ENCODE results near the gene AGAP1.

AGAP1 gene

GRCh38 chr2:236106761-236107160 lies 612.9 kb downstream of the AGAP1 start:
- no peaks in the 10 kb centered on the region for H3K27me3 ChIP-seq (ENCODE audit: control insufficient read depth, insufficient read depth, low read length)
- H3K4me1 ChIP-seq (ENCODE audit: control insufficient read depth, insufficient read depth, low read length), result peaks cover 2% of the 10 kb centered on the region; the same call in 1 of the 2 replicates
- WGBS (ENCODE audit: insufficient coverage, insufficient read length), result no CpG with 5 or more reads among the region's 10 CpGs
- no peak overlapping the region for H3K4me3 ChIP-seq (ENCODE audit: low read length)
- H3K36me3 ChIP-seq (ENCODE audit: control insufficient read depth, insufficient read depth, low read length), result no peaks in the 10 kb centered on the region
- H3K9me3 ChIP-seq (ENCODE audit: control insufficient read depth, insufficient read depth, low read length), result no peaks in the 10 kb centered on the region
- no peak for DNase-seq (ENCODE audit: low read depth, low spot score)
- no peak overlapping the region for H3K27ac ChIP-seq (ENCODE audit: low read length)

GRCh38 chr2:236107536-236107935 lies 613.7 kb downstream of the AGAP1 start:
- Histone ChIP-seq H3K4me3 (ENCODE audit: low read length) (no peak overlapping the region), H3K27ac (ENCODE audit: low read length) (no peak overlapping the region), H3K27me3 (ENCODE audit: control insufficient read depth, insufficient read depth, low read length) (no peaks in the 10 kb centered on the region), H3K36me3 (ENCODE audit: control insufficient read depth, insufficient read depth, low read length) (no peaks in the 10 kb centered on the region), H3K9me3 (ENCODE audit: control insufficient read depth, insufficient read depth, low read length) (no peaks in the 10 kb centered on the region), H3K4me1 (ENCODE audit: control insufficient read depth, insufficient read depth, low read length) (peaks cover 2% of the 10 kb centered on the region; the same call in 1 of the 2 replicates)
- no peak for DNase-seq (ENCODE audit: low read depth, low spot score)
- WGBS (ENCODE audit: insufficient coverage, insufficient read length), result no CpG with 5 or more reads among the region's 11 CpGs

- Histone ChIP-seq H3K4me3 (ENCODE audit: low read length) (no peak overlapping the region), H3K9me3 (ENCODE audit: control insufficient read depth, insufficient read depth, low read length) (no peaks in the 10 kb centered on the region), H3K36me3 (ENCODE audit: control insufficient read depth, insufficient read depth, low read length) (no peaks in the 10 kb centered on the region), H3K27ac (ENCODE audit: low read length) (no peak overlapping the region), H3K27me3 (ENCODE audit: control insufficient read depth, insufficient read depth, low read length) (no peaks in the 10 kb centered on the region), H3K4me1 (ENCODE audit: control insufficient read depth, insufficient read depth, low read length) (peaks cover 2% of the 10 kb centered on the region; the same call in 1 of the 2 replicates)
- WGBS (ENCODE audit: insufficient coverage, insufficient read length), result no CpG with 5 or more reads among the region's 20 CpGs
- no peak for DNase-seq (ENCODE audit: low read depth, low spot score)
Observed at GRCh38 chr2:236107942-236108625, 614.2 kb downstream of the AGAP1 start.

GRCh38 chr2:236109061-236109460 lies 615.2 kb downstream of the AGAP1 start:
- Histone ChIP-seq H3K9me3 (ENCODE audit: control insufficient read depth, insufficient read depth, low read length) (no peaks in the 10 kb centered on the region), H3K36me3 (ENCODE audit: control insufficient read depth, insufficient read depth, low read length) (no peaks in the 10 kb centered on the region), H3K4me3 (ENCODE audit: low read length) (no peak overlapping the region), H3K4me1 (ENCODE audit: control insufficient read depth, insufficient read depth, low read length) (peaks cover 2% of the 10 kb centered on the region; the same call in 1 of the 2 replicates), H3K27me3 (ENCODE audit: control insufficient read depth, insufficient read depth, low read length) (no peaks in the 10 kb centered on the region), H3K27ac (ENCODE audit: low read length) (no peak overlapping the region)
- WGBS (ENCODE audit: insufficient coverage, insufficient read length), result no CpG with 5 or more reads among the region's 5 CpGs
- no peak for DNase-seq (ENCODE audit: low read depth, low spot score)

- WGBS (ENCODE audit: insufficient coverage, insufficient read length), result no CpG with 5 or more reads among the region's 21 CpGs
- Histone ChIP-seq H3K4me3 (ENCODE audit: low read length) (no peak overlapping the region), H3K36me3 (ENCODE audit: control insufficient read depth, insufficient read depth, low read length) (no peaks in the 10 kb centered on the region), H3K27ac (ENCODE audit: low read length) (no peak overlapping the region), H3K9me3 (ENCODE audit: control insufficient read depth, insufficient read depth, low read length) (no peaks in the 10 kb centered on the region), H3K27me3 (ENCODE audit: control insufficient read depth, insufficient read depth, low read length) (no peaks in the 10 kb centered on the region), H3K4me1 (ENCODE audit: control insufficient read depth, insufficient read depth, low read length) (peaks cover 2% of the 10 kb centered on the region; the same call in 1 of the 2 replicates)
- DNase-seq (ENCODE audit: low read depth, low spot score), result no peak
Observed at GRCh38 chr2:236109473-236109872, 615.6 kb downstream of the AGAP1 start.

GRCh38 chr2:236112466-236112865 lies 618.6 kb downstream of the AGAP1 start:
- WGBS (ENCODE audit: insufficient coverage, insufficient read length), result no CpG with 5 or more reads among the region's 14 CpGs
- Histone ChIP-seq H3K36me3 (ENCODE audit: control insufficient read depth, insufficient read depth, low read length) (no peaks in the 10 kb centered on the region), H3K27ac (ENCODE audit: low read length) (no peak overlapping the region), H3K4me3 (ENCODE audit: low read length) (no peak overlapping the region), H3K4me1 (ENCODE audit: control insufficient read depth, insufficient read depth, low read length) (no peaks in the 10 kb centered on the region; the same call in 1 of the 2 replicates), H3K9me3 (ENCODE audit: control insufficient read depth, insufficient read depth, low read length) (no peaks in the 10 kb centered on the region), H3K27me3 (ENCODE audit: control insufficient read depth, insufficient read depth, low read length) (no peaks in the 10 kb centered on the region; the same call in 1 of the 2 replicates)
- DNase-seq (ENCODE audit: low read depth, low spot score), result no peak

GRCh38 chr2:236113425-236113824 lies 619.6 kb downstream of the AGAP1 start:
- H3K36me3 ChIP-seq (ENCODE audit: control insufficient read depth, insufficient read depth, low read length), result no peaks in the 10 kb centered on the region
- H3K9me3 ChIP-seq (ENCODE audit: control insufficient read depth, insufficient read depth, low read length), result no peaks in the 10 kb centered on the region
- no peaks in the 10 kb centered on the region; the same call in 1 of the 2 replicates for H3K27me3 ChIP-seq (ENCODE audit: control insufficient read depth, insufficient read depth, low read length)
- H3K4me3 ChIP-seq (ENCODE audit: low read length), result no peak overlapping the region
- no CpG with 5 or more reads among the region's 8 CpGs for WGBS (ENCODE audit: insufficient coverage, insufficient read length)
- no peak overlapping the region for H3K27ac ChIP-seq (ENCODE audit: low read length)
- no peak for DNase-seq (ENCODE audit: low read depth, low spot score)
- 0 out of 2 replicates have a peak, but pooled peaks cover 1% of the 10 kb centered on the region for H3K4me1 ChIP-seq (ENCODE audit: control insufficient read depth, insufficient read depth, low read length)

GRCh38 chr2:236113948-236114347 lies 620.1 kb downstream of the AGAP1 start:
- H3K36me3 ChIP-seq (ENCODE audit: control insufficient read depth, insufficient read depth, low read length), result no peaks in the 10 kb centered on the region
- H3K4me1 ChIP-seq (ENCODE audit: control insufficient read depth, insufficient read depth, low read length), result 0 out of 2 replicates have a peak, but pooled peaks cover 1% of the 10 kb centered on the region
- no peak overlapping the region for H3K4me3 ChIP-seq (ENCODE audit: low read length)
- H3K9me3 ChIP-seq (ENCODE audit: control insufficient read depth, insufficient read depth, low read length), result no peaks in the 10 kb centered on the region
- H3K27me3 ChIP-seq (ENCODE audit: control insufficient read depth, insufficient read depth, low read length), result no peaks in the 10 kb centered on the region; the same call in 1 of the 2 replicates
- H3K27ac ChIP-seq (ENCODE audit: low read length), result no peak overlapping the region
- DNase-seq (ENCODE audit: low read depth, low spot score), result no peak
- WGBS (ENCODE audit: insufficient coverage, insufficient read length), result no CpG with 5 or more reads among the region's 13 CpGs

GRCh38 chr2:236114959-236115358 lies 621.1 kb downstream of the AGAP1 start:
- no peak for DNase-seq (ENCODE audit: low read depth, low spot score)
- no peaks in the 10 kb centered on the region for H3K36me3 ChIP-seq (ENCODE audit: control insufficient read depth, insufficient read depth, low read length)
- H3K27me3 ChIP-seq (ENCODE audit: control insufficient read depth, insufficient read depth, low read length), result no peaks in the 10 kb centered on the region; the same call in 1 of the 2 replicates
- H3K4me3 ChIP-seq (ENCODE audit: low read length), result no peak overlapping the region
- WGBS (ENCODE audit: insufficient coverage, insufficient read length), result no CpG with 5 or more reads among the region's 15 CpGs
- H3K4me1 ChIP-seq (ENCODE audit: control insufficient read depth, insufficient read depth, low read length), result 0 out of 2 replicates have a peak, but pooled peaks cover 1% of the 10 kb centered on the region
- H3K9me3 ChIP-seq (ENCODE audit: control insufficient read depth, insufficient read depth, low read length), result no peaks in the 10 kb centered on the region
- no peak overlapping the region for H3K27ac ChIP-seq (ENCODE audit: low read length)

GRCh38 chr2:236117401-236117800 lies 623.6 kb downstream of the AGAP1 start:
- H3K27me3 ChIP-seq (ENCODE audit: control insufficient read depth, insufficient read depth, low read length), result no peaks in the 10 kb centered on the region; the same call in 1 of the 2 replicates
- DNase-seq (ENCODE audit: low read depth, low spot score), result no peak
- no peaks in the 10 kb centered on the region; the same call in 1 of the 2 replicates for H3K36me3 ChIP-seq (ENCODE audit: control insufficient read depth, insufficient read depth, low read length)
- WGBS (ENCODE audit: insufficient coverage, insufficient read length), result no CpG with 5 or more reads among the region's 10 CpGs
- no peak overlapping the region for H3K27ac ChIP-seq (ENCODE audit: low read length)
- no peaks in the 10 kb centered on the region for H3K9me3 ChIP-seq (ENCODE audit: control insufficient read depth, insufficient read depth, low read length)
- 0 out of 2 replicates have a peak, but pooled peaks cover 1% of the 10 kb centered on the region for H3K4me1 ChIP-seq (ENCODE audit: control insufficient read depth, insufficient read depth, low read length)
- no peak overlapping the region for H3K4me3 ChIP-seq (ENCODE audit: low read length)

Data from iPS DF 6.9 (cell line).